Activated CD4-positive, CD25-positive, alpha-beta regulatory T cell treated with anti-CD3 and anti-CD28 coated beads, Interleukin-2, amount 50 U/mL, for 24 hours (primary cell): ENCODE measurements around the gene RAD51D.
"Not testable (repeated sequence)": the region's sequence is repeated elsewhere in the genome, so short reads cannot be mapped to it uniquely, and the experiment has no call there.

Experiments
- ATAC-seq, 2 donors: fragments of 150-1000 bp; cut with Tn5 transposase; one replicate each; pipeline ENCODE4 v1.10.0; 2021; ENCODE audit warnings: mild to moderate bottlenecking in 1 of 2, moderate library complexity in 1 of 2

RAD51D gene

GRCh38 chr17:35119370-35120165 is at the start of gene RAD51D:
Gene RAD51D, minus strand, starts transcription at chr17:35119860. Its CDS starts 247 bp downstream, at chr17:35119613.
- ATAC-seq = peak; percentile 90 to 91

- ATAC-seq = no peak
Measured at GRCh38 chr17:35167666-35168065, 48.0 kb upstream of the RAD51D start.

- ATAC-seq = no peak
Measured at GRCh38 chr17:35167046-35167445, 47.4 kb upstream of the RAD51D start.

- no peak for ATAC-seq
Measured at GRCh38 chr17:35166526-35166925, 46.9 kb upstream of the RAD51D start.

GRCh38 chr17:35164716-35165115 is 45.1 kb upstream of the RAD51D start:
- no peak for ATAC-seq

GRCh38 chr17:35163886-35164285 is 44.2 kb upstream of the RAD51D start:
- ATAC-seq = no peak

GRCh38 chr17:35162755-35163154 is 43.1 kb upstream of the RAD51D start:
- no peak for ATAC-seq

GRCh38 chr17:35161281-35161761 is 41.7 kb upstream of the RAD51D start:
- ATAC-seq = peak; percentile 53 to 55

- ATAC-seq = peak; percentile 56 to 65
Measured at GRCh38 chr17:35160354-35161201, 40.9 kb upstream of the RAD51D start.

GRCh38 chr17:35159940-35160339 is 40.3 kb upstream of the RAD51D start:
- no peak for ATAC-seq

GRCh38 chr17:35155246-35155645 is 35.6 kb upstream of the RAD51D start:
- no peak for ATAC-seq

GRCh38 chr17:35154196-35155165 is 34.8 kb upstream of the RAD51D start:
- ATAC-seq = no peak

GRCh38 chr17:35152421-35153140 is 32.9 kb upstream of the RAD51D start:
- no peak for ATAC-seq

GRCh38 chr17:35151080-35151479 is 31.4 kb upstream of the RAD51D start:
- ATAC-seq = not testable (repeated sequence)

GRCh38 chr17:35149941-35150340 is 30.3 kb upstream of the RAD51D start:
- ATAC-seq = no peak

- ATAC-seq = no peak
Measured at GRCh38 chr17:35148144-35148543, 28.5 kb upstream of the RAD51D start.

- no peak for ATAC-seq
Measured at GRCh38 chr17:35147375-35147905, 27.8 kb upstream of the RAD51D start, which contains the start of gene UNC45B. Gene UNC45B, plus strand, starts transcription at chr17:35147817. Its CDS starts 447 bp downstream, at chr17:35148264.

GRCh38 chr17:35146214-35146833 is 26.7 kb upstream of the RAD51D start:
- no peak for ATAC-seq

GRCh38 chr17:35144840-35145239 is 25.2 kb upstream of the RAD51D start:
- ATAC-seq = no peak

GRCh38 chr17:35142467-35142796 is 22.8 kb upstream of the RAD51D start:
- ATAC-seq = no peak
